ENCODE results near the gene PAN3.

DNA sequence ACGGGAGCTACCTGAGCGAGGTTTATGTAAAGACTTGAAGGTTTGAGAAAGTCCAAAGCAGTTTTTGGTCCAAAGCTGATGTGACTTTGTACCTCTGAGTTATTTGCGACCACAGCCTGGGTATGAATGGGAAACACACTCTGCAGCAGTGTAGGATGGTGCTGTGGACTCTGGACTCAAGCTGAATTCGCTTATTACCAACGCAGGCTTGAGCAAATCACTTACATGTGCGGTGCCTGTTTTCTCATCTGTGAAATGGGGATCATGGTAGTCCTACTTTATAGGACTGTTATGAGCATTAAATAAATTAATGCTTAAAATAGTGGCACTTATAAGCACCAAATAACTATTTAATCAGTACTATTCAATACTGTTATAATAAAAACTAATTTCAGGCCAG lies 176.5 kb downstream of the PAN3 start:
- TF ChIP-seq ZNF114 (CRISPR knock-in tag; IDR thresholded peaks at IDR 0.05), result no peak
- TF ChIP-seq, protein P1, sequence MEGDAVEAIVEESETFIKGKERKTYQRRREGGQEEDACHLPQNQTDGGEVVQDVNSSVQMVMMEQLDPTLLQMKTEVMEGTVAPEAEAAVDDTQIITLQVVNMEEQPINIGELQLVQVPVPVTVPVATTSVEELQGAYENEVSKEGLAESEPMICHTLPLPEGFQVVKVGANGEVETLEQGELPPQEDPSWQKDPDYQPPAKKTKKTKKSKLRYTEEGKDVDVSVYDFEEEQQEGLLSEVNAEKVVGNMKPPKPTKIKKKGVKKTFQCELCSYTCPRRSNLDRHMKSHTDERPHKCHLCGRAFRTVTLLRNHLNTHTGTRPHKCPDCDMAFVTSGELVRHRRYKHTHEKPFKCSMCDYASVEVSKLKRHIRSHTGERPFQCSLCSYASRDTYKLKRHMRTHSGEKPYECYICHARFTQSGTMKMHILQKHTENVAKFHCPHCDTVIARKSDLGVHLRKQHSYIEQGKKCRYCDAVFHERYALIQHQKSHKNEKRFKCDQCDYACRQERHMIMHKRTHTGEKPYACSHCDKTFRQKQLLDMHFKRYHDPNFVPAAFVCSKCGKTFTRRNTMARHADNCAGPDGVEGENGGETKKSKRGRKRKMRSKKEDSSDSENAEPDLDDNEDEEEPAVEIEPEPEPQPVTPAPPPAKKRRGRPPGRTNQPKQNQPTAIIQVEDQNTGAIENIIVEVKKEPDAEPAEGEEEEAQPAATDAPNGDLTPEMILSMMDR (conservative IDR thresholded peaks at IDR 0.05; ENCODE audit: low read depth in 2 of 2), result no peak
- no peak for TF ChIP-seq EZH2 (IDR thresholded peaks at IDR 0.05; ENCODE audit: low read depth, unreplicated experiment)
- no peak for TF ChIP-seq NANOG (IDR thresholded peaks at IDR 0.05; ENCODE audit: borderline replicate concordance)
- TF ChIP-seq, protein P2, sequence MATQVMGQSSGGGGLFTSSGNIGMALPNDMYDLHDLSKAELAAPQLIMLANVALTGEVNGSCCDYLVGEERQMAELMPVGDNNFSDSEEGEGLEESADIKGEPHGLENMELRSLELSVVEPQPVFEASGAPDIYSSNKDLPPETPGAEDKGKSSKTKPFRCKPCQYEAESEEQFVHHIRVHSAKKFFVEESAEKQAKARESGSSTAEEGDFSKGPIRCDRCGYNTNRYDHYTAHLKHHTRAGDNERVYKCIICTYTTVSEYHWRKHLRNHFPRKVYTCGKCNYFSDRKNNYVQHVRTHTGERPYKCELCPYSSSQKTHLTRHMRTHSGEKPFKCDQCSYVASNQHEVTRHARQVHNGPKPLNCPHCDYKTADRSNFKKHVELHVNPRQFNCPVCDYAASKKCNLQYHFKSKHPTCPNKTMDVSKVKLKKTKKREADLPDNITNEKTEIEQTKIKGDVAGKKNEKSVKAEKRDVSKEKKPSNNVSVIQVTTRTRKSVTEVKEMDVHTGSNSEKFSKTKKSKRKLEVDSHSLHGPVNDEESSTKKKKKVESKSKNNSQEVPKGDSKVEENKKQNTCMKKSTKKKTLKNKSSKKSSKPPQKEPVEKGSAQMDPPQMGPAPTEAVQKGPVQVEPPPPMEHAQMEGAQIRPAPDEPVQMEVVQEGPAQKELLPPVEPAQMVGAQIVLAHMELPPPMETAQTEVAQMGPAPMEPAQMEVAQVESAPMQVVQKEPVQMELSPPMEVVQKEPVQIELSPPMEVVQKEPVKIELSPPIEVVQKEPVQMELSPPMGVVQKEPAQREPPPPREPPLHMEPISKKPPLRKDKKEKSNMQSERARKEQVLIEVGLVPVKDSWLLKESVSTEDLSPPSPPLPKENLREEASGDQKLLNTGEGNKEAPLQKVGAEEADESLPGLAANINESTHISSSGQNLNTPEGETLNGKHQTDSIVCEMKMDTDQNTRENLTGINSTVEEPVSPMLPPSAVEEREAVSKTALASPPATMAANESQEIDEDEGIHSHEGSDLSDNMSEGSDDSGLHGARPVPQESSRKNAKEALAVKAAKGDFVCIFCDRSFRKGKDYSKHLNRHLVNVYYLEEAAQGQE (IDR thresholded peaks at IDR 0.05; ENCODE audit: unreplicated experiment), result no peak
- TF ChIP-seq, protein P3, sequence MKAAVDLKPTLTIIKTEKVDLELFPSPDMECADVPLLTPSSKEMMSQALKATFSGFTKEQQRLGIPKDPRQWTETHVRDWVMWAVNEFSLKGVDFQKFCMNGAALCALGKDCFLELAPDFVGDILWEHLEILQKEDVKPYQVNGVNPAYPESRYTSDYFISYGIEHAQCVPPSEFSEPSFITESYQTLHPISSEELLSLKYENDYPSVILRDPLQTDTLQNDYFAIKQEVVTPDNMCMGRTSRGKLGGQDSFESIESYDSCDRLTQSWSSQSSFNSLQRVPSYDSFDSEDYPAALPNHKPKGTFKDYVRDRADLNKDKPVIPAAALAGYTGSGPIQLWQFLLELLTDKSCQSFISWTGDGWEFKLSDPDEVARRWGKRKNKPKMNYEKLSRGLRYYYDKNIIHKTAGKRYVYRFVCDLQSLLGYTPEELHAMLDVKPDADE (IDR thresholded peaks at IDR 0.05), result no peak
- TF ChIP-seq POLR2AphosphoS5 (IDR thresholded peaks at IDR 0.05; ENCODE audit: low read depth), result no peak
- no peak for TF ChIP-seq ZNF331 (CRISPR knock-in tag; IDR thresholded peaks at IDR 0.05; ENCODE audit: low read depth)
- TF ChIP-seq, protein P4, sequence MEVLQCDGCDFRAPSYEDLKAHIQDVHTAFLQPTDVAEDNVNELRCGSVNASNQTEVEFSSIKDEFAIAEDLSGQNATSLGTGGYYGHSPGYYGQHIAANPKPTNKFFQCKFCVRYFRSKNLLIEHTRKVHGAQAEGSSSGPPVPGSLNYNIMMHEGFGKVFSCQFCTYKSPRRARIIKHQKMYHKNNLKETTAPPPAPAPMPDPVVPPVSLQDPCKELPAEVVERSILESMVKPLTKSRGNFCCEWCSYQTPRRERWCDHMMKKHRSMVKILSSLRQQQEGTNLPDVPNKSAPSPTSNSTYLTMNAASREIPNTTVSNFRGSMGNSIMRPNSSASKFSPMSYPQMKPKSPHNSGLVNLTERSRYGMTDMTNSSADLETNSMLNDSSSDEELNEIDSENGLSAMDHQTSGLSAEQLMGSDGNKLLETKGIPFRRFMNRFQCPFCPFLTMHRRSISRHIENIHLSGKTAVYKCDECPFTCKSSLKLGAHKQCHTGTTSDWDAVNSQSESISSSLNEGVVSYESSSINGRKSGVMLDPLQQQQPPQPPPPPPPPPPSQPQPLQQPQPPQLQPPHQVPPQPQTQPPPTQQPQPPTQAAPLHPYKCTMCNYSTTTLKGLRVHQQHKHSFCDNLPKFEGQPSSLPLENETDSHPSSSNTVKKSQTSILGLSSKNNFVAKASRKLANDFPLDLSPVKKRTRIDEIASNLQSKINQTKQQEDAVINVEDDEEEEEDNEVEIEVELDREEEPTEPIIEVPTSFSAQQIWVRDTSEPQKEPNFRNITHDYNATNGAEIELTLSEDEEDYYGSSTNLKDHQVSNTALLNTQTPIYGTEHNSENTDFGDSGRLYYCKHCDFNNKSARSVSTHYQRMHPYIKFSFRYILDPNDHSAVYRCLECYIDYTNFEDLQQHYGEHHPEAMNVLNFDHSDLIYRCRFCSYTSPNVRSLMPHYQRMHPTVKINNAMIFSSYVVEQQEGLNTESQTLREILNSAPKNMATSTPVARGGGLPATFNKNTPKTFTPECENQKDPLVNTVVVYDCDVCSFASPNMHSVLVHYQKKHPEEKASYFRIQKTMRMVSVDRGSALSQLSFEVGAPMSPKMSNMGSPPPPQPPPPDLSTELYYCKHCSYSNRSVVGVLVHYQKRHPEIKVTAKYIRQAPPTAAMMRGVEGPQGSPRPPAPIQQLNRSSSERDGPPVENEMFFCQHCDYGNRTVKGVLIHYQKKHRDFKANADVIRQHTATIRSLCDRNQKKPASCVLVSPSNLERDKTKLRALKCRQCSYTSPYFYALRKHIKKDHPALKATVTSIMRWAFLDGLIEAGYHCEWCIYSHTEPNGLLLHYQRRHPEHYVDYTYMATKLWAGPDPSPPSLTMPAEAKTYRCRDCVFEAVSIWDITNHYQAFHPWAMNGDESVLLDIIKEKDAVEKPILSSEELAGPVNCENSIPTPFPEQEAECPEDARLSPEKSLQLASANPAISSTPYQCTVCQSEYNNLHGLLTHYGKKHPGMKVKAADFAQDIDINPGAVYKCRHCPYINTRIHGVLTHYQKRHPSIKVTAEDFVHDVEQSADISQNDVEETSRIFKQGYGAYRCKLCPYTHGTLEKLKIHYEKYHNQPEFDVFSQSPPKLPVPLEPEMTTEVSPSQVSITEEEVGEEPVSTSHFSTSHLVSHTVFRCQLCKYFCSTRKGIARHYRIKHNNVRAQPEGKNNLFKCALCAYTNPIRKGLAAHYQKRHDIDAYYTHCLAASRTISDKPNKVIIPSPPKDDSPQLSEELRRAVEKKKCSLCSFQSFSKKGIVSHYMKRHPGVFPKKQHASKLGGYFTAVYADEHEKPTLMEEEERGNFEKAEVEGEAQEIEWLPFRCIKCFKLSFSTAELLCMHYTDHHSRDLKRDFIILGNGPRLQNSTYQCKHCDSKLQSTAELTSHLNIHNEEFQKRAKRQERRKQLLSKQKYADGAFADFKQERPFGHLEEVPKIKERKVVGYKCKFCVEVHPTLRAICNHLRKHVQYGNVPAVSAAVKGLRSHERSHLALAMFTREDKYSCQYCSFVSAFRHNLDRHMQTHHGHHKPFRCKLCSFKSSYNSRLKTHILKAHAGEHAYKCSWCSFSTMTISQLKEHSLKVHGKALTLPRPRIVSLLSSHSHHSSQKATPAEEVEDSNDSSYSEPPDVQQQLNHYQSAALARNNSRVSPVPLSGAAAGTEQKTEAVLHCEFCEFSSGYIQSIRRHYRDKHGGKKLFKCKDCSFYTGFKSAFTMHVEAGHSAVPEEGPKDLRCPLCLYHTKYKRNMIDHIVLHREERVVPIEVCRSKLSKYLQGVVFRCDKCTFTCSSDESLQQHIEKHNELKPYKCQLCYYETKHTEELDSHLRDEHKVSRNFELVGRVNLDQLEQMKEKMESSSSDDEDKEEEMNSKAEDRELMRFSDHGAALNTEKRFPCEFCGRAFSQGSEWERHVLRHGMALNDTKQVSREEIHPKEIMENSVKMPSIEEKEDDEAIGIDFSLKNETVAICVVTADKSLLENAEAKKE (CRISPR knock-in tag; IDR thresholded peaks at IDR 0.05), result no peak
- no peak for TF ChIP-seq EZH2phosphoT487 (IDR thresholded peaks at IDR 0.05; ENCODE audit: unreplicated experiment)

All from GM23338 (cell line).